DND-41 (cell line): ENCODE results near the gene LGI4.

Experiments used
- EZH2 ChIP-seq: IDR thresholded peaks from 3 replicates; pipeline ENCODE4 v1.6.1; 2012; ENCODE audit warnings: borderline replicate concordance, low read depth, mild to moderate bottlenecking, moderate library complexity, low read length, inconsistent platforms; ENCODE audit not compliant: severe bottlenecking
- TF ChIP-seq, protein P1 (sequence below): IDR thresholded peaks from 2 replicates; pipeline ENCODE4 v1.5.1; 2012; ENCODE audit warnings: borderline replicate concordance, low read length, moderate library complexity, mild to moderate bottlenecking; ENCODE audit not compliant: poor library complexity, severe bottlenecking; ENCODE audit errors: extremely low read depth

DNA sequence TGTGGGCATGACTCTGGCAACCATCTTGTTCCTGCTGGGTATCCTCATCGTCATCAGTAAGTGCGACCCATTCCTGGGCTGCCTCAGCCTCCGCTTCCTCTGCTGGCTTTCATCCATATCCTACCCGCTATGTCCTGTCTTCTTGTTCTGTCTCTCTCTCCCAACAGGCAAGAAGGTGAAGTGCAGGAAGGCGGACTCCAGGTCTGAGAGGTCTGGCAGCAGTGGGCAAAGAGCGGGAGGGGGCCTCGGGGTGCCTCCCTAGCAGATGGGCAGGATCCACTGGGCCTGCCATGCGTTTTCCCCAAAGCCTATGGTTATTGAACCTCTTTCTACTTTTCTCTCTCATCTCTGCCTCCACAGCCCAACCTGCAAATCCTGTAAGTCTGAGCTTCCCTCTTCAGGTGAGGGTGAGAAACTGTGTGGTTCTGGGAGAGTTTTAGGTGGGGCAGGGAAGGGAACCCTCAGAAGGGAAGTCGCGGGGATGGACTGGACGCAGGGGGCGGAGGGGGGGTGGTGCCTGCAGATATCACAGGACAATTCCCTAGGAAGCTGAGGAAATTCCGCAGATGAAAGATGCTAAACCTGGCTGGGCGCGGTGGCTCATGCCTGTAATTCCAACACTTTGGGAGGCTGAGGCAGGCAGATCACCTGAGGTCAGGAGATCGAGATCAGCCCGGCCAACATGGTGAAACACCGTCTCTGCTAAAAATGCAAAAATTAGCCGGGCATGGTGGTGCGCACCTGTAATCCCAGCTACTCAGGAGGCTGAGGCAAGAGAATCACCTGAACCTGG, 16.6 kb upstream of the LGI4 start:
- no peak for TF ChIP-seq EZH2
- TF ChIP-seq, protein P1, sequence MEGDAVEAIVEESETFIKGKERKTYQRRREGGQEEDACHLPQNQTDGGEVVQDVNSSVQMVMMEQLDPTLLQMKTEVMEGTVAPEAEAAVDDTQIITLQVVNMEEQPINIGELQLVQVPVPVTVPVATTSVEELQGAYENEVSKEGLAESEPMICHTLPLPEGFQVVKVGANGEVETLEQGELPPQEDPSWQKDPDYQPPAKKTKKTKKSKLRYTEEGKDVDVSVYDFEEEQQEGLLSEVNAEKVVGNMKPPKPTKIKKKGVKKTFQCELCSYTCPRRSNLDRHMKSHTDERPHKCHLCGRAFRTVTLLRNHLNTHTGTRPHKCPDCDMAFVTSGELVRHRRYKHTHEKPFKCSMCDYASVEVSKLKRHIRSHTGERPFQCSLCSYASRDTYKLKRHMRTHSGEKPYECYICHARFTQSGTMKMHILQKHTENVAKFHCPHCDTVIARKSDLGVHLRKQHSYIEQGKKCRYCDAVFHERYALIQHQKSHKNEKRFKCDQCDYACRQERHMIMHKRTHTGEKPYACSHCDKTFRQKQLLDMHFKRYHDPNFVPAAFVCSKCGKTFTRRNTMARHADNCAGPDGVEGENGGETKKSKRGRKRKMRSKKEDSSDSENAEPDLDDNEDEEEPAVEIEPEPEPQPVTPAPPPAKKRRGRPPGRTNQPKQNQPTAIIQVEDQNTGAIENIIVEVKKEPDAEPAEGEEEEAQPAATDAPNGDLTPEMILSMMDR = no peak
